Measurements from ENCODE around the gene EPS8L2. TPM values are rescaled to one million over a fixed set of nuclear protein-coding genes. Genes with fewer than 3 reads are reported as not detected.

Gene EPS8L2
- total and polyA plus RNA-seq, 4 experiments from 2014 or later = 15.4 to 19.5 (median 17.6) TPM

- CTCF ChIA-PET (ENCODE audit: partially characterized antibody) = no interaction called here
- peaks cover 15% of the 10 kb centered on the region for H3K4me1 ChIP-seq (ENCODE audit: insufficient read depth, low read length)
- H3K27me3 ChIP-seq (ENCODE audit: insufficient read depth, low read length) = peaks cover 12% of the 10 kb centered on the region
- no peaks in the 10 kb centered on the region for H3K36me3 ChIP-seq (ENCODE audit: insufficient read depth, low read length)
- POLR2A ChIA-PET (ENCODE audit: partially characterized antibody) = interaction anchor here (1.4 to 4.0 kb wide), 3 partner anchors 7 to 24 kb away, joined by 3 to 34 read pairs (median 7); partner anchors contain the start of genes DEAF1 and TMEM80
- no peak overlapping the region for H3K27ac ChIP-seq (ENCODE audit: low read depth, low read length)
- Mint-ChIP-seq H3K27ac (peak overlapping the region in 1 of 7 donors; percentile 41), H3K4me1 (peaks cover 2 to 11% (median 5%) of the 10 kb centered on the region in 4 donors), H3K9me3 (no peaks in the 10 kb centered on the region), H3K4me3 (no peak overlapping the region), H3K36me3 (peaks cover 0 to 13% of the 10 kb centered on the region in 2 donors), H3K27me3 (peaks cover 2 to 5% of the 10 kb centered on the region in 2 donors)
- DNase-seq = peak in 1 of 5 donors; percentile 17
- H3K9me3 ChIP-seq (ENCODE audit: control insufficient read depth in 1 of 2, low read length in 2 of 2) = no peaks in the 10 kb centered on the region
- intact Hi-C loops (cut with micrococcal nuclease) = no loop called here
- no peak overlapping the region for H3K4me3 ChIP-seq (ENCODE audit: low read length in 2 of 2)
Observed at GRCh38 chr11:702462-703461, 3.3 kb upstream of the EPS8L2 start.

GRCh38 chr11:703506-703905 lies 2.5 kb upstream of the EPS8L2 start:
- Mint-ChIP-seq H3K36me3 (peaks cover 0 to 13% of the 10 kb centered on the region in 2 donors), H3K27ac (no peak overlapping the region), H3K4me3 (no peak overlapping the region), H3K9me3 (no peaks in the 10 kb centered on the region), H3K4me1 (peaks cover 0 to 4% (median 2%) of the 10 kb centered on the region in 4 donors), H3K27me3 (peaks cover 2 to 6% of the 10 kb centered on the region in 2 donors)
- H3K4me3 ChIP-seq (ENCODE audit: low read length in 2 of 2) = no peak overlapping the region
- H3K9me3 ChIP-seq (ENCODE audit: control insufficient read depth in 1 of 2, low read length in 2 of 2) = no peaks in the 10 kb centered on the region
- H3K4me1 ChIP-seq (ENCODE audit: insufficient read depth, low read length) = peaks cover 12% of the 10 kb centered on the region
- POLR2A ChIA-PET (ENCODE audit: partially characterized antibody) = interaction anchor here (1.8 to 4.0 kb wide), 2 partner anchors 8 to 23 kb away, joined by 7 to 34 read pairs; partner anchors contain the start of genes DEAF1 and TMEM80
- intact Hi-C loops (cut with micrococcal nuclease) = no loop called here
- peaks cover 12% of the 10 kb centered on the region for H3K27me3 ChIP-seq (ENCODE audit: insufficient read depth, low read length)
- H3K36me3 ChIP-seq (ENCODE audit: insufficient read depth, low read length) = no peaks in the 10 kb centered on the region
- H3K27ac ChIP-seq (ENCODE audit: low read depth, low read length) = no peak overlapping the region
- peak in 1 of 5 donors; percentile 1 for DNase-seq
- CTCF ChIA-PET (ENCODE audit: partially characterized antibody) = no interaction called here

- Histone ChIP-seq H3K4me1 (ENCODE audit: insufficient read depth, low read length) (peaks cover 12% of the 10 kb centered on the region), H3K9me3 (ENCODE audit: control insufficient read depth in 1 of 2, low read length in 2 of 2) (no peaks in the 10 kb centered on the region), H3K36me3 (ENCODE audit: insufficient read depth, low read length) (no peaks in the 10 kb centered on the region), H3K27ac (ENCODE audit: low read depth, low read length) (no peak overlapping the region), H3K4me3 (ENCODE audit: low read length in 2 of 2) (no peak overlapping the region), H3K27me3 (ENCODE audit: insufficient read depth, low read length) (peaks cover 12% of the 10 kb centered on the region)
- peak in 1 of 5 donors; percentile 33 for DNase-seq
- H3K4me1 Mint-ChIP-seq = peaks cover 0 to 4% (median 2%) of the 10 kb centered on the region in 4 donors
- POLR2A ChIA-PET (ENCODE audit: partially characterized antibody) = interaction anchor here (1.8 to 4.0 kb wide), 2 partner anchors 9 to 22 kb away, joined by 7 to 34 read pairs; partner anchors contain the start of genes DEAF1 and TMEM80
- intact Hi-C loops (cut with micrococcal nuclease) = no loop called here
- H3K36me3 Mint-ChIP-seq = peaks cover 0 to 12% of the 10 kb centered on the region in 2 donors
- peaks cover 2 to 6% of the 10 kb centered on the region in 2 donors for H3K27me3 Mint-ChIP-seq
- no peaks in the 10 kb centered on the region for H3K9me3 Mint-ChIP-seq
- H3K4me3 Mint-ChIP-seq = no peak overlapping the region
- CTCF ChIA-PET (ENCODE audit: partially characterized antibody) = interaction anchor here (0.8 kb wide), 1 partner anchor 19 kb away, joined by 5 read pairs; no protein-coding TSS in a partner anchor
- no peak overlapping the region for H3K27ac Mint-ChIP-seq
Observed at GRCh38 chr11:704228-704674, 1.8 kb upstream of the EPS8L2 start.

- H3K27ac ChIP-seq (ENCODE audit: low read depth, low read length) = no peak overlapping the region
- no peak overlapping the region for H3K4me3 ChIP-seq (ENCODE audit: low read length in 2 of 2)
- peaks cover 0 to 4% (median 2%) of the 10 kb centered on the region in 4 donors for H3K4me1 Mint-ChIP-seq
- ChIA-PET CTCF (ENCODE audit: partially characterized antibody) (interaction anchor here (0.8 to 1.1 kb wide), 2 partner anchors 18 to 151 kb away, joined by 3 to 5 read pairs; no protein-coding TSS in a partner anchor), POLR2A (ENCODE audit: partially characterized antibody) (interaction anchor here (1.8 to 4.0 kb wide), 2 partner anchors 9 to 21 kb away, joined by 7 to 34 read pairs; partner anchors contain the start of genes DEAF1 and TMEM80)
- peak in 1 of 5 donors; percentile 20 for DNase-seq
- H3K27me3 Mint-ChIP-seq = peaks cover 2 to 6% of the 10 kb centered on the region in 2 donors
- peaks cover 12% of the 10 kb centered on the region for H3K27me3 ChIP-seq (ENCODE audit: insufficient read depth, low read length)
- peaks cover 0 to 12% of the 10 kb centered on the region in 2 donors for H3K36me3 Mint-ChIP-seq
- H3K27ac Mint-ChIP-seq = no peak overlapping the region
- intact Hi-C loops (cut with micrococcal nuclease) = no loop called here
- H3K9me3 ChIP-seq (ENCODE audit: control insufficient read depth in 1 of 2, low read length in 2 of 2) = no peaks in the 10 kb centered on the region
- peak overlapping the region in 2 of 8 donors; percentile 29 to 35 for H3K4me3 Mint-ChIP-seq
- H3K36me3 ChIP-seq (ENCODE audit: insufficient read depth, low read length) = no peaks in the 10 kb centered on the region
- H3K9me3 Mint-ChIP-seq = no peaks in the 10 kb centered on the region
- H3K4me1 ChIP-seq (ENCODE audit: insufficient read depth, low read length) = peaks cover 12% of the 10 kb centered on the region
Observed at GRCh38 chr11:704781-705645, 1.0 kb upstream of the EPS8L2 start.

GRCh38 chr11:706439-706956 lies 467 bp downstream of the EPS8L2 start:
- H3K4me1 ChIP-seq (ENCODE audit: insufficient read depth, low read length) = peaks cover 12% of the 10 kb centered on the region
- Mint-ChIP-seq H3K36me3 (peaks cover 0 to 4% of the 10 kb centered on the region in 2 donors), H3K27me3 (peaks cover 4 to 10% of the 10 kb centered on the region in 2 donors), H3K4me3 (no peak overlapping the region), H3K27ac (no peak overlapping the region), H3K4me1 (peaks cover 0 to 6% (median 2%) of the 10 kb centered on the region in 4 donors), H3K9me3 (peaks cover 0 to 1% (median 0%) of the 10 kb centered on the region in 8 donors)
- no peak overlapping the region for H3K27ac ChIP-seq (ENCODE audit: low read depth, low read length)
- no peak overlapping the region for H3K4me3 ChIP-seq (ENCODE audit: low read length in 2 of 2)
- POLR2A ChIA-PET (ENCODE audit: partially characterized antibody) = interaction anchor here (4.0 kb wide), 1 partner anchor 11 kb away, joined by 34 read pairs; the partner anchor contains the start of genes DEAF1 and TMEM80
- intact Hi-C loops (cut with micrococcal nuclease) = no loop called here
- H3K36me3 ChIP-seq (ENCODE audit: insufficient read depth, low read length) = no peaks in the 10 kb centered on the region
- no peaks in the 10 kb centered on the region for H3K9me3 ChIP-seq (ENCODE audit: control insufficient read depth in 1 of 2, low read length in 2 of 2)
- DNase-seq = peak in 1 of 5 donors; percentile 29
- CTCF ChIA-PET (ENCODE audit: partially characterized antibody) = interaction anchor here (1.1 to 1.4 kb wide), 2 partner anchors 20 to 152 kb away, joined by 3 read pairs; no protein-coding TSS in a partner anchor
- peaks cover 12% of the 10 kb centered on the region for H3K27me3 ChIP-seq (ENCODE audit: insufficient read depth, low read length)

All from CD4-positive, alpha-beta memory T cell (primary cell).